ENCODE results near the gene FNBP1L. TPM values are rescaled to one million over a fixed set of nuclear protein-coding genes. Genes with fewer than 3 reads are reported as not detected.

Gene FNBP1L
- total and polyA plus RNA-seq, 9 of the 15 experiments (the other 6 are each of a cell fraction or from before 2014, with no cell fraction given) = 1.4 to 6.9 (median 5.9) TPM

GRCh38 chr1:93567255-93567918, 119.5 kb downstream of the FNBP1L start (continued):
- TF ChIP-seq ZBTB40 (IDR thresholded peaks at IDR 0.05) (no peak), ZBTB40 (CRISPR knock-in tag; IDR thresholded peaks at IDR 0.05) (no peak), MLX (CRISPR knock-in tag; conservative IDR thresholded peaks at IDR 0.05) (no peak), ZNF77 (CRISPR knock-in tag; IDR thresholded peaks at IDR 0.05) (no peak), SNRNP70 (optimal IDR thresholded peaks at IDR 0.05; ENCODE audit: low read depth, low read length) (no peak)
- TF ChIP-seq, protein P1, sequence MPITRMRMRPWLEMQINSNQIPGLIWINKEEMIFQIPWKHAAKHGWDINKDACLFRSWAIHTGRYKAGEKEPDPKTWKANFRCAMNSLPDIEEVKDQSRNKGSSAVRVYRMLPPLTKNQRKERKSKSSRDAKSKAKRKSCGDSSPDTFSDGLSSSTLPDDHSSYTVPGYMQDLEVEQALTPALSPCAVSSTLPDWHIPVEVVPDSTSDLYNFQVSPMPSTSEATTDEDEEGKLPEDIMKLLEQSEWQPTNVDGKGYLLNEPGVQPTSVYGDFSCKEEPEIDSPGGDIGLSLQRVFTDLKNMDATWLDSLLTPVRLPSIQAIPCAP (CRISPR knock-in tag; IDR thresholded peaks at IDR 0.05; ENCODE audit: borderline replicate concordance) = no peak
